ENCODE data around the gene ZSCAN32. TPM values are rescaled to one million over a fixed set of nuclear protein-coding genes. Genes with fewer than 3 reads are reported as not detected.

The ZSCAN32 gene
- total RNA-seq, result 10 to 100 TPM; 10.2 to 14.8 (median 11.4) TPM
- long read RNA-seq, donor 1, transcript ZSCAN32-202 (7 exons, 3,173 nt), result major isoform, 7 of 19 reads
- long read RNA-seq, donor 1, partial matches to known transcripts, result 1 of 19 reads
- long read RNA-seq, donor 1, other reads (novel, unspliced or antisense), result 7 of 19 reads
- long read RNA-seq, donor 2, partial matches to known transcripts, result 1 of 3 reads
- long read RNA-seq, donor 2, other reads (novel, unspliced or antisense), result 1 of 3 reads

DNA sequence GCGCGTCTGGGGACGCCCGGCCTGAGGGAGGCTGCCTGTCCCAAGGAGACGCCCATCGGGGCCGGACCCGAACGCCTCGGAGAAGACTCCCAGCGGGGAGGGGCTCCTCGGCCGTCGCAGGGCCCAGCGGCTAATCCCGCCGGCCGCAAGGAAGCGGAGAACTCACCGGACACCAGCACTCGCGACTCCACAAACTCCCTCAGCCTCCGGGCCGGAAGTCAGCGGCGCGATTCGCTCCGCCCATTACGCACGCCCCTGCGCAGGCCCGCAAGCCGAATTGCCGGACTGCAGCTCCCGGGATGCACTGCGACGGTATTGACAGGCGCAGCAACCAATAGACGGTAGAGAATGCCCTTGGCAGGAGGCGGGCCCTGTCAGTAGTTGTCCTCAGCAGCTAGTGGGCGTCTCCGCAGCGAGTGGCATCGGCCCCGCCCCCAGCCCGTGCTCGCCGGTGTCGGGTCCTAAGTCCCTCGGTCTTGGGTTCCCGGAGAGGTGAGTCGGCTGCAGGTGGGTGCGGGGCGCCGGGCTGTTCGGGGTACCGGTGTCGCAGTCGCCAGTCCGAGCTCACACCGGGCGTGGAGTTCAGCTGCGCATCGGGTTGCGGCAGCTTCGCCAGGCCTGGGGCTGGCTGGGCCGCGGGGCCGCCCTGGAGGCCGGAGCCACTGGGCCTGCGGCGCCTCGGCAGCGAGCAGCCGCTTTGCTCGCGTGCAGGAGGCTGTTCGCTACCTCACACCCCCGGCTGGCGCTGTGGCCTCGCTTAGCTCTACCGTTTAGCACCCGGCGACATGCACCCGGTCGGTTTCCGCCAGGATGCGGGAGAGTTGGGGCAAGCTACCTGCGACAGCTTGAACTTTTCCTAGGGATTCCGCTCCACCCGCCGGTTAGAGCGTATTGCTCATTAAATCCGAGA, at the start of gene ZSCAN32, which contains the start of gene ZNF174:
Gene ZSCAN32 (minus strand): TSS at position 226 of the 910 bp plus-strand sequence. CDS start 3,447 bp downstream, outside the sequence.
Gene ZNF174 (plus strand): TSS at position 437 of the 910 bp plus-strand sequence. CDS start 790 bp downstream, outside the sequence.
- DNase-seq (peak; percentile 98 to 99 (median 99)), ATAC-seq (peak; percentile 99)
- Histone ChIP-seq H3K9me3 (peaks cover 33% of the 10 kb centered on the region), H3K36me3 (ENCODE audit: low read depth) (no peaks in the 10 kb centered on the region), H3K4me3 (peak within 1 kb of the TSS; percentile 85), H3K4me1 (ENCODE audit: low read depth) (peaks cover 16% of the 10 kb centered on the region)
- intact Hi-C loops (cut with DNase I, micrococcal nuclease), result no loop called here
- TF ChIP-seq, protein P1, sequence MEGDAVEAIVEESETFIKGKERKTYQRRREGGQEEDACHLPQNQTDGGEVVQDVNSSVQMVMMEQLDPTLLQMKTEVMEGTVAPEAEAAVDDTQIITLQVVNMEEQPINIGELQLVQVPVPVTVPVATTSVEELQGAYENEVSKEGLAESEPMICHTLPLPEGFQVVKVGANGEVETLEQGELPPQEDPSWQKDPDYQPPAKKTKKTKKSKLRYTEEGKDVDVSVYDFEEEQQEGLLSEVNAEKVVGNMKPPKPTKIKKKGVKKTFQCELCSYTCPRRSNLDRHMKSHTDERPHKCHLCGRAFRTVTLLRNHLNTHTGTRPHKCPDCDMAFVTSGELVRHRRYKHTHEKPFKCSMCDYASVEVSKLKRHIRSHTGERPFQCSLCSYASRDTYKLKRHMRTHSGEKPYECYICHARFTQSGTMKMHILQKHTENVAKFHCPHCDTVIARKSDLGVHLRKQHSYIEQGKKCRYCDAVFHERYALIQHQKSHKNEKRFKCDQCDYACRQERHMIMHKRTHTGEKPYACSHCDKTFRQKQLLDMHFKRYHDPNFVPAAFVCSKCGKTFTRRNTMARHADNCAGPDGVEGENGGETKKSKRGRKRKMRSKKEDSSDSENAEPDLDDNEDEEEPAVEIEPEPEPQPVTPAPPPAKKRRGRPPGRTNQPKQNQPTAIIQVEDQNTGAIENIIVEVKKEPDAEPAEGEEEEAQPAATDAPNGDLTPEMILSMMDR (IDR thresholded peaks at IDR 0.05), result peak; percentile 7

DNA sequence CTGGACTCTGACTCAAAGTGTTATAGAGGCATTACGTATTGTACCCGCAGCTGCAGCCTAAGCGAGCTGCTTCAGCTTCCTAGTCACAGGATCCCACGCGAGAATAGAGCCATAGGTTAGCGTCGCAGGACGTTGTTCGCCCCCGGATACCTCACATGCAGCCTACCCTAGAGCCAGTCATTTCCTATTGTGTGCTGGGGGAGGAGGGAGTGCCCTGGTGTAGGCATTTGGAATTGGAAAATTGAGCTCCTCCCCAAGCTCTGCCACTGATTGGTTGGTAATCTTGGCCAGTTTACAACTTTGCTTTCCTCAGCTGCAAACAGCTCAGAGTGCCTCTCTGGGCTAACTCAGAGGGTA, 43.2 kb upstream of the ZSCAN32 start:
- TF ChIP-seq, protein P1 (IDR thresholded peaks at IDR 0.05), result no peak
- peaks cover 8% of the 10 kb centered on the region for H3K4me1 ChIP-seq (ENCODE audit: low read depth)
- peak; percentile 86 for ATAC-seq
- H3K36me3 ChIP-seq (ENCODE audit: low read depth), result no peaks in the 10 kb centered on the region
- intact Hi-C loops (cut with DNase I, micrococcal nuclease), result no loop called here
- no peaks in the 10 kb centered on the region for H3K9me3 ChIP-seq
- DNase-seq, result peak in 2 of 3 donors; percentile 45
- peak overlapping the region; percentile 54 for H3K4me3 ChIP-seq

DNA sequence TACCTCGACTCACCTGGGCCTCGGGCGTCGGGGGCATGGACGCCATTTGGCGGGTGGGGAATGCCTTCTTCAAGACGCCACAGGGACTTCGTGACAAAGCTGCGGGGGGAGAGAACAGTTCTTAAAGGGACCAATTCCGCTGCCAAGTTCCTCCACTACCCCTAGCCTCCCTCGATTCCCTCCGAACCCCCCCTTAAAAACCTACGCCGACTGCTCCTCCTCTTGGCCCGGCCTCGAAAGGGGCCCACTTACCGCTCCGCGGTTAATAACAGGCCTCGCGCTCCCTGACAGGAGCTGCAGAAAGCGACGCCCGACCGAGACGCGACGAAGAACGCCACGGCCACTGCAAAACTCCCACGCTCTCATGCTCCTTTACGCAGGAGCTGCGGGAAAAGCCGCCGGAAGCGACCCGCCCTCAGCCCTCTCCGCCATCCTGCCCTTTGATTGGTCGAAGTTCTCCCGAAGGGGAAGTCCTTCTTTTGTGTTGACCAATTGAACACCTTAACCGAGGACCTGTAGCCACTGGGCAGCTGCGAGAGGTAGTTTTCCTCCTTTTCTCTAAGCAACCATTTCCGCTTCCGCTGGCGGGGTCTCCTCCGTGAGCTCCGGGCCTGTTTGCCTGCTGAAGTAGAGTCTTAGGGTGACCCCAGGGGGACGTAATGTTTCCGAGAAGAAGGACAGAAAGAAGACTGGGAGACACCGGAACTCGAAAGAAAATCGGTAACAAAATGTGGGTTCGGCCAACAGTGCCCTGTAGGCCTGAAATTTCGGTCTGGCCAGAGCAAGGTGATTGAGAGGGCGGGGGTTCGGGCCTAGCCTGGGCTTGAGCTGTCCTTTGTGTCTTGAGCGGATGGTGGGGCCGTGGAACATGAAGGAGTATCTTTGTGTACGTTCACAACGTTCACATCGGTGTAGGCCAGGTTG, 42.6 kb upstream of the ZSCAN32 start, which contains the start of the genes NAA60 and ZNF597:
Gene NAA60 (plus strand): TSS at position 573 of the 924 bp plus-strand sequence. CDS start 32,548 bp downstream, outside the sequence.
Gene ZNF597 (minus strand): TSS at position 397 of the 924 bp plus-strand sequence. CDS start 351 bp downstream, at position 46.
- intact Hi-C loops (cut with DNase I, micrococcal nuclease), result no loop called here
- Histone ChIP-seq H3K9me3 (no peaks in the 10 kb centered on the region), H3K36me3 (ENCODE audit: low read depth) (no peaks in the 10 kb centered on the region), H3K4me1 (ENCODE audit: low read depth) (peaks cover 8% of the 10 kb centered on the region), H3K4me3 (peak within 1 kb of the TSS; percentile 54)
- peak; percentile 98 for ATAC-seq
- TF ChIP-seq, protein P1 (IDR thresholded peaks at IDR 0.05), result no peak
- peak; percentile 79 to 88 (median 80) for DNase-seq

DNA sequence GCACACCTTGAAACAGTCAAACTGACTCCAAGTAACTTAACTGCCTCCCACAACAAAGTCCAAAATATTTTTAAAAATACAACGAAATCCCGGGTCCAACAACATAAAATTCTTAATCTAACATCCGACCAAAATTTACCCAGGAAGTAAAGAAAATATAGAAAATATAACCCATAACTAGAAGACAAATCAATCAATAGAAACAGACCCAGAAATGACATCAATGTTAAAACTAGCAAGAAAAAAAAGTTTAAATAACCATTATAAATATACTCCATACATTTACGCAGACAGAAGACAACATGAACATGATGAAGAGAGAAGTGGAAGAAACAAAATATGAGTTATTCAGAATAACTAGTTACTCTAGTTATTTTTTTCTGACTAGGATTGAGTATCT, 38.8 kb upstream of the ZSCAN32 start:
- intact Hi-C loops (cut with DNase I, micrococcal nuclease), result no loop called here
- TF ChIP-seq, protein P1 (IDR thresholded peaks at IDR 0.05), result no peak
- Histone ChIP-seq H3K9me3 (no peaks in the 10 kb centered on the region), H3K4me3 (no peak overlapping the region), H3K4me1 (ENCODE audit: low read depth) (peaks cover 5% of the 10 kb centered on the region), H3K36me3 (ENCODE audit: low read depth) (no peaks in the 10 kb centered on the region)
- ATAC-seq, result no peak
- DNase-seq, result no peak

DNA sequence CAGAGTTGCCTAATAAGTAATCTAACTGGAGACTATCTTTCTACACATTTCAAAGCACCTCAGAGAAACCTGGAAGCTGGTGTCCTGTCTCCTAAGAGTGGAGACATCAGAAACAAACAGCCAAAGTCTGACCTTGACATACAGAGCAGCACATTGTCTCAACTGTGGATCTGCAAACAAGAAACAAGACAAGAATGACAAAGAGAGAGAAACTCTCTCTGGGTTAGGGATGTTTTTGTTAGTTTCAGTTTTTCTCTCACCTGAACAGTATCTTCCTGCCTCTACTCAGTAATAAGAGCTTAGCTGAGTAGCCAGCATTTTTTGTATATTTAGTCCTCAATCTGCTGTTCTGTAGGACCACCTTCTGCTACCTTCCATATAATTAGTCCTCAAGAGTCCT, 33.6 kb upstream of the ZSCAN32 start:
- no peaks in the 10 kb centered on the region for H3K4me1 ChIP-seq (ENCODE audit: low read depth)
- H3K4me3 ChIP-seq, result no peak overlapping the region
- no peaks in the 10 kb centered on the region for H3K36me3 ChIP-seq (ENCODE audit: low read depth)
- no peaks in the 10 kb centered on the region for H3K9me3 ChIP-seq
- intact Hi-C loops (cut with DNase I, micrococcal nuclease), result no loop called here
- DNase-seq (no peak), ATAC-seq (no peak)
- TF ChIP-seq, protein P1 (IDR thresholded peaks at IDR 0.05), result no peak
